Activated gamma-delta T cell treated with anti-CD3 and anti-CD28 coated beads, Interleukin-2, amount 50 U/mL, for 16 hours (primary cell): ENCODE results near the gene KLHL17.
A peak's percentile ranks its signal among the peaks of the same experiment; 100 is the strongest.

Experiments
- DNase-seq: peaks from one replicate; pipeline ENCODE4 v3.0.0-alpha.2; 2020; ENCODE audit warnings: low read depth

Gene KLHL17

GRCh38 chr1:952603-953002, 7.8 kb upstream of the KLHL17 start:
- DNase-seq = no peak

- no peak for DNase-seq
Observed at GRCh38 chr1:953524-954320, 6.7 kb upstream of the KLHL17 start.

GRCh38 chr1:954927-955326, 5.5 kb upstream of the KLHL17 start:
- no peak for DNase-seq

GRCh38 chr1:955474-955873, 4.9 kb upstream of the KLHL17 start:
- no peak for DNase-seq

- DNase-seq = no peak
Observed at GRCh38 chr1:956636-957035, 3.7 kb upstream of the KLHL17 start.

- peak; percentile 97 for DNase-seq
Observed at GRCh38 chr1:958823-959730, 1.3 kb upstream of the KLHL17 start, which contains the start of gene NOC2L. Gene NOC2L, minus strand, starts transcription at chr1:959256. Its CDS starts 16 bp downstream, at chr1:959240.

- DNase-seq = no peak
Observed at GRCh38 chr1:959731-960362, 537 bp upstream of the KLHL17 start.

GRCh38 chr1:961132-961669, 817 bp downstream of the KLHL17 start:
- no peak for DNase-seq

GRCh38 chr1:962381-963300, 2.3 kb downstream of the KLHL17 start:
- DNase-seq = no peak

GRCh38 chr1:963301-963651, 2.9 kb downstream of the KLHL17 start:
- DNase-seq = no peak

GRCh38 chr1:963746-964525, 3.6 kb downstream of the KLHL17 start:
- DNase-seq = no peak

GRCh38 chr1:964691-965525, 4.5 kb downstream of the KLHL17 start:
- DNase-seq = no peak

- DNase-seq = no peak
Observed at GRCh38 chr1:965526-966134, 5.2 kb downstream of the KLHL17 start.

- no peak for DNase-seq
Observed at GRCh38 chr1:966135-966703, 5.8 kb downstream of the KLHL17 start, which contains the start of gene PLEKHN1. Gene PLEKHN1, plus strand, starts transcription at chr1:966482. Its CDS starts 50 bp downstream, at chr1:966532.

- DNase-seq = peak; percentile 72
Observed at GRCh38 chr1:966704-967300, 6.4 kb downstream of the KLHL17 start.

- DNase-seq = no peak
Observed at GRCh38 chr1:967466-968343, 7.3 kb downstream of the KLHL17 start.

- no peak for DNase-seq
Observed at GRCh38 chr1:969260-969855, 9.0 kb downstream of the KLHL17 start.
